C4-2B (cell line): Measurements from ENCODE around the gene WFDC12.

Source experiments
- ZFX ChIP-seq: fragments of 450-650 bp; IDR thresholded peaks from 2 replicates; pipeline ENCODE4 v1.6.1; 2017
- TF ChIP-seq, protein P1 (sequence below): fragments of 450-650 bp; conservative IDR thresholded peaks from 2 replicates; pipeline ENCODE4 v1.5.1; 2017; ENCODE audit warnings: mild to moderate bottlenecking

DNA sequence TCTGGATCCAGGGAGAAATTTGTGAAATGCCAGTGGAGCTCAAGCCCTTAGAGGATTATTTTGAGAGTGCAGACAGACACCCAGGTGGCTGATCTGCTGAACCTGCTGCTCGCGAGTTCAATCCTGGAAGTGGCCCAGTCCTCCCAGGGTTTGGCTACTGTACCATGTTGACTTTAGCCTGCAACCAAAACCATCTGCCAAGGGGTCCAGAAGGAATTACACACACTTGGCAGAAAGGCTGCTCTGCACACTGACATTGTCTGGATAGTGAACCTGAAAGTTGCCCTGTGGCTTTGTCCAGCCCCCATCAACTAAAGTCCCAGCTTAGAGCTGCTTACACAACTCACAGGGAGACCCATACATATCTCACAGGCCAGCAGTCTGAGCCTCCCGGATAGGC, 28.9 kb upstream of the WFDC12 start:
- TF ChIP-seq, protein P1, sequence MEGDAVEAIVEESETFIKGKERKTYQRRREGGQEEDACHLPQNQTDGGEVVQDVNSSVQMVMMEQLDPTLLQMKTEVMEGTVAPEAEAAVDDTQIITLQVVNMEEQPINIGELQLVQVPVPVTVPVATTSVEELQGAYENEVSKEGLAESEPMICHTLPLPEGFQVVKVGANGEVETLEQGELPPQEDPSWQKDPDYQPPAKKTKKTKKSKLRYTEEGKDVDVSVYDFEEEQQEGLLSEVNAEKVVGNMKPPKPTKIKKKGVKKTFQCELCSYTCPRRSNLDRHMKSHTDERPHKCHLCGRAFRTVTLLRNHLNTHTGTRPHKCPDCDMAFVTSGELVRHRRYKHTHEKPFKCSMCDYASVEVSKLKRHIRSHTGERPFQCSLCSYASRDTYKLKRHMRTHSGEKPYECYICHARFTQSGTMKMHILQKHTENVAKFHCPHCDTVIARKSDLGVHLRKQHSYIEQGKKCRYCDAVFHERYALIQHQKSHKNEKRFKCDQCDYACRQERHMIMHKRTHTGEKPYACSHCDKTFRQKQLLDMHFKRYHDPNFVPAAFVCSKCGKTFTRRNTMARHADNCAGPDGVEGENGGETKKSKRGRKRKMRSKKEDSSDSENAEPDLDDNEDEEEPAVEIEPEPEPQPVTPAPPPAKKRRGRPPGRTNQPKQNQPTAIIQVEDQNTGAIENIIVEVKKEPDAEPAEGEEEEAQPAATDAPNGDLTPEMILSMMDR = no peak
- no peak for TF ChIP-seq ZFX
